Activated CD8-positive, alpha-beta memory T cell treated with anti-CD3 and anti-CD28 coated beads, Interleukin-2, amount 50 U/mL, for 1 hour (primary cell): ENCODE data around the gene RIMBP2.

Experiments used
- DNase-seq: peaks from one replicate; pipeline ENCODE4 v3.0.0-alpha.2; 2020; ENCODE audit errors: extremely low read depth

RIMBP2 gene

DNA sequence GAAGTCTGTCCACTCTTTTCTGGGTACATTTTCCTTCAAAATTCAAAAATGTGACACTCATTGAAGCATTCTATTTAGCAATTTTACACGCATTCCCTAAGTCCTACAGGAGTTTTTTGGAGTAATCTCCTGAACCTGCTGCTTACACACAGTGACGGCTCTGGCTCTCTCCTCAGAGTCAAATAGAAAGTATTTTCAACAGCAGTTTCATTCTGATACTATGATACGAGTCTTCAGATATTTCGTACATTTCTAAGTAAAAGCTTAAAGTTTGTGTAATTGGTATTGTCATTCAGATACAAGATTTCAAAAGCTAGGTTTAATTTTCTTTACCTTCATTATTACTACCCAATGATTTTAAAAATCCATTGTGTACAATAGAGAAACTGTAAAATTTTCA is 342.0 kb downstream of the RIMBP2 start:
- DNase-seq = no peak

GRCh38 chr12:130372936-130373335 is 343.2 kb downstream of the RIMBP2 start:
- no peak for DNase-seq

DNA sequence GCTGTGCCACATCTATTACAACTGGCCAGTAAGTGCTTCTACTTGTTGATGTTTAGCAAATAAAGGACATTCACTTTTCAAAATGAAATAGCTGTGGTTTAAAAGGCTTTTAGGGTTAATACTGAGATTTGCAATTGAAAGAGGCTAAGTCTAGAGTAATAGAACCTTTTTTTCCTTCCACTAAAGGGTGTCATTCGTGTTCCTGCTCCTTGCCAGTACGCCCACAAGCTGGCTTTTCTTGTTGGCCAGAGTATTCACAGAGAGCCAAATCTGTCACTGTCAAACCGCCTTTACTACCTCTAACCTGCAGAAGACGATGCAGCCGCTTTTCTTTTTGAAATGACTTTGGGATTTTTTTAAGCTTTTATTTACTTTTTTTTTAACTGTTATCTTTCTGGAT is 344.8 kb downstream of the RIMBP2 start:
- DNase-seq = no peak

DNA sequence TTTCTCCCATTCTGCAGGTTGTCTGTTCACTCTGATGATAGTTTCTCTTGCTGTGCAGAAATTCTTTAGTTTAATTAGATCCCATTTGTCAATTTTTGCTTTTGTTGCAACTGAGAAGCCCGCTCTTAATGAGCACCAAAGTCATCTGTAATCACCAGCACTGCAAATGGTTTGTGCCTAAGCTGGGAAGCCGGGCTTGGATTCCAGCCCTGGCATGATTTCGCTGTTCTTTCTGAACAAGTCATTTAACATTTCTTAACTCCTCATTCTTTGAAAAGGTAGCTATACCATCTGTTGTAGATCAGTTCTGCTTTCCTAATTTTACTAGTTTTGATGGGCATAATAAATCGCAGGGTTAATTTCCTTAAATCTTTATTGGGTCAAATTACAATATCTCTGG is 346.3 kb downstream of the RIMBP2 start:
- DNase-seq = no peak

GRCh38 chr12:130367523-130367922 is 348.6 kb downstream of the RIMBP2 start:
- DNase-seq = no peak

DNA sequence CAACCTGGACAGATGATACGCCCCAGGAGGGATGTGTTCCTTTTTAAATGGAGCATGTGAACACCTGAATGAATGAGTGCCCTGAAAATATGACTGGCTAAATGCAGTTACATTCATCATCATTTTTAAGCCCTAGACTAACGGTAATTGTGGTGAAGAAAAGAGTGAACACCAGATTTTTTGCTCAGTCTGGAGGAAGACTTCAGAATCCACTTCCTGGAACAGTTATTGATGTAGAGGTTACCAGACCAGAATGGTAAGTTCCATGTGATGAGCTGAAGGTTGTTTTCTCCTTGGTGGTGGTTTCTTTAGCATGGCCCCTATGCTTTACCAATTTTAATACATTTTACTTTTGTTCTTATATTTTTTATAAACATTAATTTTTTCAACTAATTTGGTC is 349.1 kb downstream of the RIMBP2 start:
- DNase-seq = no peak

- DNase-seq = no peak
Observed at GRCh38 chr12:130366159-130366558, 349.9 kb downstream of the RIMBP2 start.

DNA sequence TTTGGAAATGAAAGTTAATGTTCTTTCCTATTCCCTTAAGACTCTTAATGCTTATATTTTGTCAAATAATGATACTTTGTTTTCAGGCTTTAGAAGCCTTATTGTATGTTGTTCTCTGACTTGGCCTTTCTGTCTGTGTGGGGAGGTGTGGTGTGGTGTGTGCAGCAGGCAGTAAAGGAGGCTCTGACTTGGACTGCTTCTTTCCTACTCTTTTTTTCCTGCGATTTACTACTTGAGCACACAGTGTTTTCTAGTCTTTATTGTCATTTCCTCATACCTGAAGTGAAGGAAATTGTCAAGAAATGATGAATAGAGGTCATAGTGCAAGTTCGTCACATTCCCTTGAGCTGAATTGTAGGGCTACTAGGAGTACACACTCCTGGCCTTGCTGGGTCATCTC is 351.5 kb downstream of the RIMBP2 start:
- DNase-seq = no peak

DNA sequence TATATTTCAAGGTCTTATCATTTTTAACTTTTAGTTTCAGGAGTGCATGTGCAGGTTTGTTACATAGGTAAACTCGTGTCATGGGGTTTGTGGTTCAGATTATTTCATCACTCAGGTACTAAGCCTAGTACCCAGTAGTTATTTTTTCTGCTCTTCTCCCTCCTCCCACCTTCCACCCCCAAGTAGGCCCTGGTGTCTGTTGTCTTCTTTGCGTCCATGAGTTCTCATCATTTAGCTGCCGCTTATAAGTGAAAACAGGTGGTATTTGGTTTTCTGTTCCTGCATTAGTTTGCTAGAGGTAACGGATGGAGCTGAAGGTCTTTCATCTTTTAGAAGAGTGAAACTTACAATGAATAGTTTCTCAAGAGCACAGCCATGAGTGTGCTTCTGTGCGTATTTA is 354.0 kb downstream of the RIMBP2 start:
- DNase-seq = no peak

DNA sequence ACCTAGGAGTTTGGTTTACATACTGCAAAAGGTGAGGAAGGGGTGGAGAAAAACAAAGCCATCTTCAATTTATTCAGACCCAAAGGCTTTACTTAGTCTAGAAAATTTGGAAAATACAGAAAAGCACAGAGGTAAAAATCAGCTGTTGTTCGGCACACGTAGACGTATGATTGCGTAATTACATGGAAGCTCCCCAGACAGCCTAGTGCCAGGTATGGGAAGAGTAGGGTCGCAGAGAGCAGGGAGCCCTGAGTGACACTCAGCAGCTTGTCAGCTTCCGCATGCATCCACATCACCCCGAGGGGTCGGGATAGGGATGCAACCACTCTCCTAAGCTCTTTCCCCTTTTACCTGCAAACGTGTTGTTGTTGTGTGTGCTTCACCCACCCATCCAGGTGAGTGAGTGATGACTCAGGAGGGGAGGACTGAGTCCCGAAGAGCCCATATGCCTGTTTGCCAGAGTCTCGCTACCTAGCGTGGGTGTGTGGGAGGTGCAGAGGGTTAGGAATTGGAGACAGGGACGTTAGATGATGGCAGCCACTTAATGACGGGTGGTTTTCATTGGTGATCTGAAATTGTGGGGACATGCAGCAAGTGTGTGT is 358.3 kb downstream of the RIMBP2 start:
- no peak for DNase-seq

- no peak for DNase-seq
Observed at GRCh38 chr12:130357241-130357640, 358.9 kb downstream of the RIMBP2 start.

GRCh38 chr12:130356222-130356621 is 359.9 kb downstream of the RIMBP2 start:
- DNase-seq = no peak

GRCh38 chr12:130354407-130354806 is 361.7 kb downstream of the RIMBP2 start:
- no peak for DNase-seq

DNA sequence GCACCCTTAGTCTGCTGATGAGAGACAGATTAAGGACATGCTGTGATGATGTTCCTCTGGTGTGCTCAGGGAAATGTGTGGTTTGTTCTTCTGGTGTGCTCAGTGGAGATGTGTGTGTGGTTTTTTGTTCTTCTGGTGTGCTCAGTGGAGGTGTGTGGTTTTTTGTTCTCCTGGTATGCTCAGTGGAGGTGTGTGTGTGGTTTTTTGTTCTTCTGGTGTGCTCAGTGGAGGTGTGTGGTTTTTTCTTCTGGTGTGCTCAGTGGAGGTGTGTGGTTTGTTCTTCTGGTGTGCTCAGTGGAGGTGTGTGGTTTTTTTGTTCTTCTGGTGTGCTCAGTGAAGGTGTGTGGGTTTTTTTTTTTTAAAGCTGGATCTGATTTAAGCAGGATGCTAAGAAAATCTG is 363.0 kb downstream of the RIMBP2 start:
- no peak for DNase-seq

DNA sequence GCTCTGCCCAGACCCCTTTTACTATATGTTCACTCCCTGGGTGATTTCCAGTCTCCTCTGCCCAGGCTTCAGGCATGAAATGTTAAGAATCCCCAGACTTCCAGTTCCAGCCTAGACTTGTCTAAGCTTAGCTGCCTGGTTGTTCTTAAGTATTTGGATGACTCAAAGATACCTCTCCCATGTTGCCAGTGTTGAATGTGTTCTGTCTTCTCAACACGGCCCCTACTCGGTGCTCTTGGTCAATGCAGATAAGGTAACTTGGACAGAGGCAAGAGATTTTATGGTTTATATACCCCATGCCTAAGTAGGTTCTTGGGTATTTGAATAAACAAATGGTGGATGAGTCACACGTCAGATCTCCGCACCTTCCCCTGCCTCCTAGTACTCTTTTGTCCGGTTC is 364.8 kb downstream of the RIMBP2 start:
- DNase-seq = no peak

- no peak for DNase-seq
Observed at GRCh38 chr12:130350715-130351114, 365.4 kb downstream of the RIMBP2 start.

DNA sequence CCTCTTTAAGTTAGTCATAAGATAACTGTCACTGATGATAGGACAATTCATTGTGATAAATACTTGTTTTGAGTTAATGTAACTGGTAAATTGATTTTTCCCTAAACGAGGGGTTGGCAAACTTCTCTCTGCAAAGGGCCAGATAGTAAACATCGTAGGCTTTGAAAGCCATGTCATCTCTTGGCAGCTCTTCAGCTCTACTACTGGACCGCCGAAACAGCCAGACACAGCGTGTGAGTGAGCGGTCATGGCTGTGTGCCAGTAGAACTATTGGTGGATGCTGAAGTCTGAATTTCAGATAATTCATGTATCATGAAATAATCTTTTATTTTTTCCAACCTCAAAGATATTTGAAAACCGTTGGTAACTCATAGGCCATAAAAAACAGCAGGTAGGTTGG is 368.5 kb downstream of the RIMBP2 start:
- no peak for DNase-seq
